Mucosa of rectum (tissue), 2 donors: ENCODE data around the gene TMTC1.

Experiments used
- H3K27ac ChIP-seq, 2 donors: one replicate each; pipeline ENCODE4 v1.7.0; 2013; ENCODE audit warnings: inconsistent platforms in 2 of 2, low read depth in 2 of 2, low read length in 2 of 2
- H3K27me3 ChIP-seq, 2 donors: one replicate each; pipeline ENCODE4 v1.7.0; 2013; ENCODE audit warnings: low read length in 2 of 2; ENCODE audit not compliant: control insufficient read depth in 2 of 2, insufficient read depth in 2 of 2
- H3K36me3 ChIP-seq, 2 donors: one replicate each; pipeline ENCODE4 v1.7.0; 2013; ENCODE audit warnings: low read length in 2 of 2; ENCODE audit not compliant: control insufficient read depth in 2 of 2, insufficient read depth in 2 of 2
- H3K4me1 ChIP-seq, 2 donors: one replicate each; pipeline ENCODE4 v1.7.0; 2013; ENCODE audit warnings: low read length in 2 of 2, mild to moderate bottlenecking in 1 of 2; ENCODE audit not compliant: control insufficient read depth in 2 of 2, insufficient read depth in 2 of 2
- H3K4me3 ChIP-seq, 2 donors: one replicate each; pipeline ENCODE4 v1.7.0; 2013; ENCODE audit warnings: low read length in 2 of 2
- H3K9ac ChIP-seq, 2 donors: one replicate each; pipeline ENCODE4 v1.7.0; 2013; ENCODE audit warnings: low read length in 2 of 2, low read depth in 1 of 2, mild to moderate bottlenecking in 1 of 2
- H3K9me3 ChIP-seq, 2 donors: one replicate each; pipeline ENCODE4 v1.7.0; 2013; ENCODE audit warnings: low read length in 2 of 2; ENCODE audit not compliant: control insufficient read depth in 2 of 2
- donor health status: healthy.
- donor health status: Normal muscosa, but diverticular disease.

Gene TMTC1

DNA sequence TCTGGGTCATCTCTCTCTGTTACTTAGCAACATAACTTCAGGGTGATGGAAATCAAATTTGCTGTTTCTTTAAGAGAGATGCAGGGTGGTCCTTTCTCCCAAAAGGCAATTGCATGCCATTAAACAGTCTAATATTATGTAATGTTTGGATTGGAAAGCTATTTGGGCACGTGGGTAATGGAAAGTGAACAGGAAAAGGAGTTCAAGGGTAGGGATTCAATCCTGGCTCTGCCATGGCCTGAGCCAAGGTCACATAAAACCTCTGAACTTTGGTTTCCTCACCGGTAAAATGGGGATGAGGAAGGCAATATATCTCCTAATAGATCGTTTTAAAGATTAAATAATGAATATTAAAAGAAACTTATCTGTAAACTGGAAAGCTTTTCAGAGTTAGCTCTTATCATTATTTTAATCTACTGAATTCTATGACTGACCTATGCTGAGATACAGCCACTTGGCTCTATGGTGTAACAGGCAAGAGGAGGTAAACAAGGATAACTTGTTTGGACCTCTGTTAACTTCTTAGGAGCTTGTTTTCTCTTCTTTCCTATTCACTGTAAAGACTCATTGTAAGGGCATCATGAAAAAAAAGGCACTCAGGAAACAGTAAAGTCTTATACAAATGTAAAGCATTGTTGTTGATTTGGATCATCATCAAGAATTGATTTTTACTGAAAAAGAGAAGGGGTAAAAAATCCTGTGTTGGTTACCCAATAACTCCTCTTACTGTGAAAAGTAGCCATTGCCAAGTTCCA lies 230.6 kb downstream of the TMTC1 start:
- Histone ChIP-seq H3K36me3 (no peaks in the 10 kb centered on the region), H3K4me3 (no peak overlapping the region), H3K4me1 (no peaks in the 10 kb centered on the region), H3K9me3 (no peaks in the 10 kb centered on the region), H3K27me3 (no peaks in the 10 kb centered on the region), H3K9ac (no peak overlapping the region), H3K27ac (no peak overlapping the region)

DNA sequence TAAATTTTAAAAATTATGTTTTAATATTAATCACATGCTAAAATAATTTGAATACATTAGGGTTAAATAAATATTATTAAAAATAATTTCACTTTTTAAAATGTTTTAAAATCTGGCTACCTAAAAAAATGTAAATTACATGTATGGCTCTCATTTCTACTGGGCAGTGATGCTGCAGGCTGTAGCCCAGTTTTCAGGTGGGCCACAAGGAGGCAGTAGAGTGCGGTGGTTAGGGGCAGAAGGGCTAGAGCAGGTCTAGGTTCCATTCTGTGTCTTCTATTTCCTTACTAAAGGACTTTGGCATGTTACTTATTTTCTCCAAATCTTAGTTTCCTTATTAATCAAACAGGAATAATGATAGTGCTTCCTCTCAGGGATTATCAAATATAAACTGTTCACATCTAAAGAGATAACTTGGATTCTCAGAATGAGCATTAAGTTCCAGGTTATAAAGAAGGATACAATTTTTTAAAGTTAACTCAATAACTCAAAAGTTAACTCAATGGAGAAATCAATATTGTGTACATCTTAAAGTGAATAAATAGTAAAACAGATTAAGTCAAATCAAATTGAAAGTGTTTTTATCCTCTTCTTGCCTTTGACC lies 231.3 kb downstream of the TMTC1 start:
- no peak overlapping the region for H3K9ac ChIP-seq

DNA sequence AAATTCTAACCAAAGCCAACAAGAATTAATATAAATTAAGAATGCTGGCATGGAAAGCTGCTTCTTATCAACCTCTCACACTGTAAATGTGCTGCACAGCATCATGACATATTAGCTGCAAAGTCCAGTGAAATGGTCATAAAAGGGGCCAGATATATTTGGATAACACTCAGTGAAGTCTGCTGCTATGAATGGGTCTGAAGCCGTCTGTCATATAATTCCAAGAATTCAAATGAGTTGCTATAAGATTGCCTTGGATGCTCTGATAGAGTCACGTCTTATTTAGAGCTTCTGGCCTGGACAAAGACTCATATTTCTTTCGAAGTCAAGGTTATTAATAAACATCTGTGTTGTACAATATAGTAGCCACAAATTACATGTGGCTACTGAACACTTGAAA lies 231.9 kb downstream of the TMTC1 start:
- Histone ChIP-seq H3K27me3 (no peaks in the 10 kb centered on the region), H3K27ac (no peak overlapping the region), H3K9ac (no peak overlapping the region), H3K4me3 (no peak overlapping the region), H3K9me3 (no peaks in the 10 kb centered on the region), H3K4me1 (no peaks in the 10 kb centered on the region), H3K36me3 (no peaks in the 10 kb centered on the region)

More for the DNA sequence above, 231.3 kb downstream of the TMTC1 start:
- Histone ChIP-seq H3K9me3 (no peaks in the 10 kb centered on the region), H3K4me3 (no peak overlapping the region), H3K36me3 (no peaks in the 10 kb centered on the region), H3K4me1 (no peaks in the 10 kb centered on the region), H3K27me3 (no peaks in the 10 kb centered on the region), H3K27ac (no peak overlapping the region)

DNA sequence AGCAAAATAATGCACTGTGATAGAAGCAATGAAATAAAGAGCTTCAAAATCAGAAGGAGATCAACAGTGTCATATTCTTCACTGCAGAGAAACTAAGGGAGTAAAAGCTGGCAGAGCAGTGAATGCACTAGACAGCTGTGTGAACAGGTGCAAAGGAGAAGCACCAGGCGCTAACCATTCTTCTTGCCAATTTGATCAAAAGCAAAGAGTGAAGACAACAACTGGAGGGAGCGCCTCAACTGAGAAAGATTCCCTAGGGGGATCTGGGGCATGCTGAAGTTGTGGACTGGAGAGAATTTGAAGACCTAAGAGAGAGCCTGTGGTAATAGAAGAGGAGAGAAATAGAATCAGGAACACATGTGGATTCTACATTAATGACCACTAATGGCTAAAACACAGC lies 235.9 kb downstream of the TMTC1 start:
- peak overlapping the region; percentile 9 to 38 for H3K27ac ChIP-seq
- no peaks in the 10 kb centered on the region for H3K27me3 ChIP-seq
- H3K9ac ChIP-seq, result no peak overlapping the region
- no peaks in the 10 kb centered on the region for H3K4me1 ChIP-seq
- no peaks in the 10 kb centered on the region for H3K9me3 ChIP-seq
- no peak overlapping the region for H3K4me3 ChIP-seq
- no peaks in the 10 kb centered on the region for H3K36me3 ChIP-seq

DNA sequence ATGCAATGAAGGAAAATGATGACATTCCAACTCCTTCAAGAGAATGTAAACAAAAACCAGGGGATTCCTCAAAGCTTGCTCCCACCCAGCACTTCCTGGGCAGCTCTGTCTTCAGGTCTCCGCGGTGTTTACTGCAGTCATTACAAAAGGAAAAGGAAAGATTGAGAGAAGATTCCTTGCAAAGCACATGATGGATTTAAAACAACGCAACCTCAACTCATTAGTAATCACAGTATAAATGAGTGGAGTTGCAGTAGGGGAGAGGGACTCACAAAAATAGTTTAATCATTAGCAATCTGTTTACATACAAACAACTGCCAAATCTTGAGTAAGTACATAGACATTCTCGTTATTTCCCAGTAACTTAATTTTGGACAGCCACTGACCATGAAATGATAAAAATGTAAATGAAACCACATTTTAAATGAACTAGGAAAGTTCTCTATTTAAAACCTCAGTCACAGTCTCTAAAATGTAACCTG lies 236.6 kb downstream of the TMTC1 start:
- Histone ChIP-seq H3K4me1 (no peaks in the 10 kb centered on the region), H3K9ac (no peak overlapping the region), H3K27ac (peak overlapping the region in 1 of 2 donors; percentile 38), H3K9me3 (no peaks in the 10 kb centered on the region), H3K4me3 (no peak overlapping the region), H3K27me3 (no peaks in the 10 kb centered on the region), H3K36me3 (no peaks in the 10 kb centered on the region)

DNA sequence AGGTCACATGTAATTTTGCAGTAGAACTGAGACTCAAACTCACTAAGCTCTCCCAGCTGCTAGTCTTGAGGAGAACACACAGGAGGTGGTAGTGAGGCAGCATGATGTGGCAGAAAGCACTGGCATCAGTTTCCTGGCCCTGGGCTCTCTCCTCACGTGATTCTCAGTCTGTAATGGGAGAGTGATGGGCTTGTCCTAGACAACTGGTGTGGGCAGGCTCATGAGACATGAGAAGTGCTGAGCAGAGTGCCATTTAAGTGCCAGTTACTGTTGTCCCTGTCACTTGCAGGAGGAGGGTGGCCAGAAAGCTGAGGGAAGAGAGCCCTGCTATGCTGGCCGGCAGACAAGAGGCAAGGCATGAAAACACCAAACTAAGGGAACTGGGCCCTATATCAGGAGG lies 237.7 kb downstream of the TMTC1 start:
- no peaks in the 10 kb centered on the region for H3K27me3 ChIP-seq
- H3K4me3 ChIP-seq, result no peak overlapping the region
- no peak overlapping the region for H3K9ac ChIP-seq
- no peaks in the 10 kb centered on the region for H3K9me3 ChIP-seq
- H3K27ac ChIP-seq, result peak overlapping the region in 1 of 2 donors; percentile 0
- no peaks in the 10 kb centered on the region for H3K4me1 ChIP-seq
- no peaks in the 10 kb centered on the region for H3K36me3 ChIP-seq

DNA sequence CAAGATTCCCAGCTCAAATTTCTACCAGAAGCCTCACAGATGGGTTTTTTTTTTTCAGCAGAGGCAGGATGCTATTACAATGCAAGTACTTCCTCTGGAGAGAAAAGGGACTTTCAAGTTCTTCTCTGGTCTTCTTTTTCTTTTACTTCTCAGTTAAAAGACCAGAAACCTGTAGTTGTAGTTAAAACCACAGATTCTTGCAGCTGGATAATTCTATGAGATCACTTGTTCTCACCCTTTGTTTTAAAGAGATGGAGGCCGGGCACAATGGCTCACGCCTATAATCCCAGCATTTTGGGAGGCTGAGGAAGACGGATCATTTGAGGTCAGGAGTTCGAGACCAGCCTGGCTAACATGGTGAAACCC lies 238.7 kb downstream of the TMTC1 start:
- Histone ChIP-seq H3K4me1 (no peaks in the 10 kb centered on the region), H3K9ac (no peak overlapping the region), H3K27ac (no peak overlapping the region), H3K9me3 (no peaks in the 10 kb centered on the region), H3K36me3 (no peaks in the 10 kb centered on the region), H3K27me3 (no peaks in the 10 kb centered on the region), H3K4me3 (no peak overlapping the region)

DNA sequence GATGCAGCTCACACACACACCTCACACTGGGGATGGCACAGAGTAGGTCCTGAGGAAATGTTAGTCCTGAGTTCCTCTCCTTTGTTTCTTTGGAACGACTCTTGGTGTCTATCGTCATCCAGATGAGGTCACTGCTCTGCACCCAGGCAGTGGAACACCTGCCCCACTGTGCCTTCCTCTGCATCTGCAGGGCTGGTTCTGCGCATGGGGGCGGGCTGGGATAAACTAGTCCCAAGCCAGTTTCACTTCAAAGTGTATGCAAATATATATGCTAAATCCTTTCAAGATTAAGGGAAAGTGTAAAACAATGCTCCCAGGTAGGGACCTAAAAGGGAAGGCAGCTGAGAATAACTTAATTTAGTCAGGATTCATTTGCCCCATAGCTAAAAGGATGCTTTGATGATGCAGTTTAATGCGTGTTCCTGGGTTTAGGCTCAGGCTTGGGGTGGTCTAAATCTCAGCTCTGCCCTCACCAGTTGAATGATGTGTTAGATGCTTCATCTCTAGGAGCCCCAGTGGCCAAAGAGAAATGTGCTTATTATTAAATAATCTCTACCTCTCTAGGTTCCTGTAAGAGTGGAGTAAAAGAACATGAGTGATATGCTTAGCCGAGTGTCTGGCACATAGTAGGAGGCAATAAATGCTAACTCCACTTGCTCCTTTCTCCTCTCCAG lies 239.2 kb downstream of the TMTC1 start:
- Histone ChIP-seq H3K27me3 (no peaks in the 10 kb centered on the region), H3K9me3 (no peaks in the 10 kb centered on the region), H3K36me3 (no peaks in the 10 kb centered on the region), H3K27ac (no peak overlapping the region), H3K4me3 (no peak overlapping the region), H3K9ac (no peak overlapping the region), H3K4me1 (no peaks in the 10 kb centered on the region)

DNA sequence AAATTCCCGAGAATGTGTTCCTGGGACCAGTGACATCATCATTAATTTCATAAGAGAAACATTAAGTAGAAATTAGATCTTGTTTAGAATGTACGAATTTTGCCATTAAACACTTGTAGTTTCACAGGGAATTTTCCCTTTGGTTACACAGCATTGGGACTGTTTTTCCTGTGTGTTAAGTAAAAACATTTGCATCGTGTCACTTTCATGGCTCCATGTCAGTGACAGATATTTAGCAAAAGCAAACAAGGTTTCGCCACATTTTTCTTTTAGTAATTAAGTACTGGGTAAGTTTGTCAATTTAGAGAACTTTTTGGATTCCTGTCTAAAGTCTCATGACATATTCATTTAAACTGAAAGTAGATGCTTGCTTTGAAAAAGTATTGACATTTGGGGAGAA lies 240.7 kb downstream of the TMTC1 start:
- Histone ChIP-seq H3K27ac (no peak overlapping the region), H3K4me3 (no peak overlapping the region), H3K9me3 (no peaks in the 10 kb centered on the region), H3K4me1 (no peaks in the 10 kb centered on the region), H3K9ac (no peak overlapping the region), H3K27me3 (no peaks in the 10 kb centered on the region), H3K36me3 (no peaks in the 10 kb centered on the region)

DNA sequence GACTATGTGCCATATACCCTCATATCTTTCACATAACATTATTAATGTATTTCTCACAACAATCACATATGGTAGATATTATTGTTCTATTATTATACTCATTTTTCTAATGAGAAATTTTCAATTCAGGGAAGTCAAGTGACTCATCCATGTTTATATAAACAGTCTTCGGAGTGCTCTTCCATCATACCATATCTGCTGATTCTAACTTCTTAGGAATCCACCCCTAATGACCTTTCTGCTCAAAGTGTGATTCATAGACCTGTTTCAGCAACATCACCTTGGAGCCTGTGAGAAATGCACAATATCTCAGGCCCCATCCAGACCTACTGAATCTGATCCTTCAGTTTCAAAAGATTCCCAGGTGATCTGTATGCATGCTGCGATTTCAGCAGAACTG lies 246.4 kb downstream of the TMTC1 start:
- Histone ChIP-seq H3K9me3 (no peaks in the 10 kb centered on the region), H3K27me3 (no peaks in the 10 kb centered on the region), H3K9ac (no peak overlapping the region), H3K4me3 (no peak overlapping the region), H3K27ac (no peak overlapping the region), H3K4me1 (no peaks in the 10 kb centered on the region), H3K36me3 (no peaks in the 10 kb centered on the region)
